ENCODE data around the gene MMD.

MMD gene

DNA sequence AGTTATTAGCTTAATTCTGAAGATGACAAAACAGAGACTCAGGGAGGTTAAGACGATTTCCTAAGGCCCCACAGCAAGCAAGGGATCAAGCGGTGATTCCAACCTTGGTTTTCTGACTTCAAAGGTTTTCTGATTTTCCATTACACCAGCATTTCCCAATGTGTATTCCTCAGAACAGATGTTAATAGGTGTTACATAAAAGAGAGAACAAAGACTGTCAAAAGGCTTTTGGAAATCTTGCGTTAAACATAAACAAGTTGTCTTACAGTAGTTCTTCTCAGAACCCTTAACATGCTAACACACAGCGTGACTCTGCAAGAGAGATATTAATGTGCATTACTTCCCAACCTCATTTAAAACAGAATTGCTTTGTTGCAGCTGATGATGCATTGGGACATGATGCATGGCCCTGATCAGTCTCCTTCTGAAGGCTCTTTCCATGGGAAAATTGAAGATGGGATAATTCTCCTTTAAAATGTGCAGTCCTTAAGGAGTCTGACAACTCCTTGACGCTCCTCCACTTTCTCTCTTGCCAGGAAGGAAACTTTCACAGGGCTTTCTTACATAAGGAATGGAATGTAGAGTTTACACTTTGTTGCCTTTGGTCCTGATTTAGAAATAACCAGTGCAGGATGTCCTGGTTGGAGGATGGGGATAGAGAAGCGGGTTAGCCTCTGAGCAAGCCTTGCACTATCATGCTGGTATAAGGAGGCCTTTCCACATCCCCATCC lies 21.5 kb upstream of the MMD start:
- DNase-seq (ENCODE audit: low read depth), result no peak
- TF ChIP-seq, protein P1, sequence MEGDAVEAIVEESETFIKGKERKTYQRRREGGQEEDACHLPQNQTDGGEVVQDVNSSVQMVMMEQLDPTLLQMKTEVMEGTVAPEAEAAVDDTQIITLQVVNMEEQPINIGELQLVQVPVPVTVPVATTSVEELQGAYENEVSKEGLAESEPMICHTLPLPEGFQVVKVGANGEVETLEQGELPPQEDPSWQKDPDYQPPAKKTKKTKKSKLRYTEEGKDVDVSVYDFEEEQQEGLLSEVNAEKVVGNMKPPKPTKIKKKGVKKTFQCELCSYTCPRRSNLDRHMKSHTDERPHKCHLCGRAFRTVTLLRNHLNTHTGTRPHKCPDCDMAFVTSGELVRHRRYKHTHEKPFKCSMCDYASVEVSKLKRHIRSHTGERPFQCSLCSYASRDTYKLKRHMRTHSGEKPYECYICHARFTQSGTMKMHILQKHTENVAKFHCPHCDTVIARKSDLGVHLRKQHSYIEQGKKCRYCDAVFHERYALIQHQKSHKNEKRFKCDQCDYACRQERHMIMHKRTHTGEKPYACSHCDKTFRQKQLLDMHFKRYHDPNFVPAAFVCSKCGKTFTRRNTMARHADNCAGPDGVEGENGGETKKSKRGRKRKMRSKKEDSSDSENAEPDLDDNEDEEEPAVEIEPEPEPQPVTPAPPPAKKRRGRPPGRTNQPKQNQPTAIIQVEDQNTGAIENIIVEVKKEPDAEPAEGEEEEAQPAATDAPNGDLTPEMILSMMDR (IDR thresholded peaks at IDR 0.05; ENCODE audit: insufficient read depth, low read depth, low read length, missing control alignments), result no peak
- H3K4me3 ChIP-seq (ENCODE audit: low read depth, low read length), result no peak overlapping the region

- DNase-seq (ENCODE audit: low read depth), result no peak
- H3K4me3 ChIP-seq (ENCODE audit: low read depth, low read length), result no peak overlapping the region
- TF ChIP-seq, protein P1 (IDR thresholded peaks at IDR 0.05; ENCODE audit: insufficient read depth, low read depth, low read length, missing control alignments), result no peak
Measured at GRCh38 chr17:55442462-55442861, 20.8 kb upstream of the MMD start.

- no peak for DNase-seq (ENCODE audit: low read depth)
- TF ChIP-seq, protein P1 (IDR thresholded peaks at IDR 0.05; ENCODE audit: insufficient read depth, low read depth, low read length, missing control alignments), result no peak
- H3K4me3 ChIP-seq (ENCODE audit: low read depth, low read length), result no peak overlapping the region
Measured at GRCh38 chr17:55441544-55441943, 19.9 kb upstream of the MMD start.

DNA sequence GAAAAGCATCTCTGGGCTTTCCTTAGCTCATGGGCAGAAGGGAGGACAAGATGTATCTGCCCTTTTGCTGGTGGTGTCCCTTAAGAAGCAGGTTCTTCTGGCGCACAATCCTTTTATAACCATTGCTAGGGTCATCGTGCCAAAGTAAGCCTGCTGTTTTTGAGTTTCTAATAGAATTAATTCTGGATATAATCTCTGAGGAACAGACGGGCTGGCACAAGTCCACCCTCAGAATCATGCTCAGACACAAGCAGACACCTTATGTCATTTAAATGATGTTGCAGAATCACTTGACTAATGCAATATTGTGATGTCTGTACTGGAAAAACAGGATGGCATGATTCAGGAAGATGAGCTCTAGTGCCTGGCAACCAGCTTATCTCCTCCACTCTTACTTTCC lies 18.8 kb upstream of the MMD start:
- TF ChIP-seq, protein P1 (IDR thresholded peaks at IDR 0.05; ENCODE audit: insufficient read depth, low read depth, low read length, missing control alignments), result no peak
- DNase-seq (ENCODE audit: low read depth), result no peak
- H3K4me3 ChIP-seq (ENCODE audit: low read depth, low read length), result no peak overlapping the region

GRCh38 chr17:55437159-55437605 lies 15.5 kb upstream of the MMD start:
- H3K4me3 ChIP-seq (ENCODE audit: low read depth, low read length), result peak overlapping the region; percentile 59
- TF ChIP-seq, protein P1 (IDR thresholded peaks at IDR 0.05; ENCODE audit: insufficient read depth, low read depth, low read length, missing control alignments), result no peak
- peak; percentile 94 for DNase-seq (ENCODE audit: low read depth)

DNA sequence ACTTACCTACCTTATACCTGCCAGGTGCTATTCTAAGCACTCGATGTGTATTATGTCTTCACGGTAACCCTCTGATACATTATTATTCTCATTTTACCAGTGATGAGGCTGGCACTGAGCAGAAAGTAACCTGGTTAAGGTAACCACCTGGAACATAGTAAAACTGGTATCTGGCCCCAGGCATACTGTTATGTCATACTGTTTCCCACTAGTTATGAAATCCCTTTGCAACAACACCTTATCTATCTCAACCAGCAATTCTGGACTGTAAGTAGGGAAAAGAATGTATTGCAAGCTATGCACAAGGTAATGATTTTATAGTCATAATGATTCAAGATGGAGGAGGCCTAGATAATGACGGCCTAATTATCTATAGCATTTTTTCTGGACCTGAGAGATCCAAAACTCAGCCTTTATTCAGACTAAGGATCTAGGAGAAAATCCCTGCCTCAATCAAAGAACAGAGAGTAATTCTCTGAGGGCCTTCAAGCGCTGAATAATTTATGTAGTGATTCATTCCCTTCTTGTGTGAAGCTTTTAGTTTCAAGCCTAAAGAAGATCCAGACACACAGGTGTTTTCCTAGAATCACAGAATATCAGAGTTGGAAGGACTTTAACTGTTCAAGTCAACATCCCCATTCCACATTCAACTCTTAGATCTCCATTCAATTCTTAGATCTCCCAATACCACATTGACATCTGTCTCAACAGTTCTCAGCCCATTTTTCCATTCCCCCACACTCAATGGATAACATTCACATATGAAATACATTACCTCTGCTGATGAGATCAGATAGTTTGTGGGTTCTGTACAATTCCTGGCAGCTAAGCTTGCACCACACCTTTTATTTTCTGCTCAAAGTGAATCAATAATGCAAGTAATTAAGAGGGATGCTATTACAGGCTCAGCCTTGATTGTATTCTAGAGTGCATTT lies 14.9 kb upstream of the MMD start:
- DNase-seq (ENCODE audit: low read depth), result peak; percentile 51
- H3K4me3 ChIP-seq (ENCODE audit: low read depth, low read length), result peak overlapping the region; percentile 59
- TF ChIP-seq, protein P1 (IDR thresholded peaks at IDR 0.05; ENCODE audit: insufficient read depth, low read depth, low read length, missing control alignments), result no peak

Data from GM12865 (cell line).